Measurements from ENCODE around the gene PTPRD.
"Not testable (repeated sequence)": the region's sequence is repeated elsewhere in the genome, so short reads cannot be mapped to it uniquely, and the experiment has no call there.

The PTPRD gene

GRCh38 chr9:9560382-9561035, 1052.3 kb downstream of the PTPRD start:
- no peak for DNase-seq

- DNase-seq, result no peak
Observed at GRCh38 chr9:9558907-9559306, 1053.9 kb downstream of the PTPRD start.

- no peak for DNase-seq
Observed at GRCh38 chr9:9557804-9558334, 1054.9 kb downstream of the PTPRD start.

- DNase-seq, result no peak
Observed at GRCh38 chr9:9556865-9557803, 1055.7 kb downstream of the PTPRD start.

- no peak for DNase-seq
Observed at GRCh38 chr9:9552665-9553064, 1060.1 kb downstream of the PTPRD start.

- no peak for DNase-seq
Observed at GRCh38 chr9:9538766-9539165, 1074.0 kb downstream of the PTPRD start.

GRCh38 chr9:9538356-9538755, 1074.4 kb downstream of the PTPRD start:
- no peak for DNase-seq

GRCh38 chr9:9536523-9536922, 1076.3 kb downstream of the PTPRD start:
- DNase-seq, result no peak

- no peak for DNase-seq
Observed at GRCh38 chr9:9523476-9524139, 1089.2 kb downstream of the PTPRD start.

GRCh38 chr9:9522406-9522805, 1090.4 kb downstream of the PTPRD start:
- DNase-seq, result no peak

GRCh38 chr9:9521033-9521779, 1091.6 kb downstream of the PTPRD start:
- no peak for DNase-seq

GRCh38 chr9:9504869-9505268, 1107.9 kb downstream of the PTPRD start:
- DNase-seq, result no peak

GRCh38 chr9:9499546-9499945, 1113.3 kb downstream of the PTPRD start:
- no peak for DNase-seq

GRCh38 chr9:9498846-9499245, 1114.0 kb downstream of the PTPRD start:
- DNase-seq, result no peak

GRCh38 chr9:9498128-9498527, 1114.7 kb downstream of the PTPRD start:
- DNase-seq, result no peak

GRCh38 chr9:9494336-9494735, 1118.5 kb downstream of the PTPRD start:
- no peak for DNase-seq

- no peak for DNase-seq
Observed at GRCh38 chr9:9492506-9492905, 1120.3 kb downstream of the PTPRD start.

- DNase-seq, result no peak
Observed at GRCh38 chr9:9489183-9489582, 1123.6 kb downstream of the PTPRD start.

- DNase-seq, result no peak
Observed at GRCh38 chr9:9483175-9483574, 1129.6 kb downstream of the PTPRD start.

- DNase-seq, result no peak
Observed at GRCh38 chr9:9478741-9479140, 1134.1 kb downstream of the PTPRD start.

GRCh38 chr9:9469271-9469670, 1143.5 kb downstream of the PTPRD start:
- DNase-seq, result no peak

GRCh38 chr9:9441874-9442273, 1170.9 kb downstream of the PTPRD start:
- not testable (repeated sequence) for DNase-seq

- no peak for DNase-seq
Observed at GRCh38 chr9:9437641-9438040, 1175.2 kb downstream of the PTPRD start.

Measured in NCI-H510A (cell line).